Liver (tissue), 9 donors: Measurements from ENCODE around the gene NOSIP. TPM values are rescaled to one million over a fixed set of nuclear protein-coding genes. Genes with fewer than 3 reads are reported as not detected.

ENCODE experiments used
- DNase-seq: peaks from one replicate; pipeline ENCODE4 v3.0.0-alpha.2; 2017; ENCODE audit warnings: low spot score
- H3K27ac ChIP-seq, 2 donors: one replicate each; pipeline ENCODE4 v1.7.0; 2013; ENCODE audit warnings: inconsistent platforms in 2 of 2, low read length in 2 of 2, control low read depth in 1 of 2, low read depth in 1 of 2, mild to moderate bottlenecking in 1 of 2
- H3K27me3 ChIP-seq, 4 donors: one replicate each; pipeline versions ENCODE4 v1.6.1 to v1.7.0; 2013; ENCODE audit warnings: low read length in 3 of 4, inconsistent platforms in 1 of 4, mild to moderate bottlenecking in 1 of 4, moderate library complexity in 1 of 4; ENCODE audit not compliant: control insufficient read depth in 4 of 4, insufficient read depth in 4 of 4
- H3K36me3 ChIP-seq, 4 donors: one replicate each; pipeline versions ENCODE4 v1.6.1 to v1.7.0; 2013; ENCODE audit warnings: low read length in 3 of 4, mild to moderate bottlenecking in 3 of 4, low read depth in 1 of 4, moderate library complexity in 1 of 4; ENCODE audit not compliant: control insufficient read depth in 4 of 4, insufficient read depth in 3 of 4
- H3K4me1 ChIP-seq, 4 donors: one replicate each; pipeline versions ENCODE4 v1.6.1 to v1.7.0; 2013; ENCODE audit warnings: low read length in 3 of 4, mild to moderate bottlenecking in 3 of 4, moderate library complexity in 1 of 4; ENCODE audit not compliant: control insufficient read depth in 4 of 4, insufficient read depth in 4 of 4
- H3K4me3 ChIP-seq, 3 donors: one replicate each; pipeline versions ENCODE4 v1.6.1 to v1.7.0; 2013; ENCODE audit warnings: low read length in 3 of 3, control low read depth in 1 of 3, low read depth in 1 of 3, mild to moderate bottlenecking in 1 of 3
- H3K9ac ChIP-seq, 2 donors: one replicate each; pipeline ENCODE4 v1.7.0; 2013; ENCODE audit warnings: low read length in 2 of 2, mild to moderate bottlenecking in 2 of 2, moderate library complexity in 2 of 2, control low read depth in 1 of 2, low read depth in 1 of 2
- H3K9me3 ChIP-seq, 4 donors: one replicate each; pipeline versions ENCODE4 v1.6.1 to v1.7.0; 2013; ENCODE audit warnings: low read length in 3 of 4; ENCODE audit not compliant: control insufficient read depth in 4 of 4
- EGR1 ChIP-seq, 2 donors: IDR thresholded peaks; 2 replicates each; pipeline ENCODE4 v1.6.1; 2016 to 2018; ENCODE audit warnings: antibody characterized with exemption in 2 of 2, low read depth in 2 of 2
- FOXA1 ChIP-seq: IDR thresholded peaks from 2 replicates; pipeline ENCODE4 v1.6.1; 2016; ENCODE audit warnings: antibody characterized with exemption
- FOXA2 ChIP-seq: IDR thresholded peaks from 2 replicates; pipeline ENCODE4 v1.6.1; 2016; ENCODE audit warnings: antibody characterized with exemption
- GABPA ChIP-seq, 2 donors: IDR thresholded peaks in 1 of 2; conservative IDR thresholded peaks in 1 of 2; 2 replicates each; pipeline ENCODE4 v1.6.1; 2016; ENCODE audit warnings: antibody characterized with exemption in 2 of 2, mild to moderate bottlenecking in 1 of 2, moderate library complexity in 1 of 2
- HNF4A ChIP-seq, 2 donors: conservative IDR thresholded peaks; 2 replicates each; pipeline ENCODE4 v1.6.1; 2016; ENCODE audit warnings: antibody characterized with exemption in 2 of 2, mild to moderate bottlenecking in 2 of 2
- HNF4G ChIP-seq: IDR thresholded peaks from 2 replicates; pipeline ENCODE4 v1.6.1; 2016; ENCODE audit warnings: antibody characterized with exemption
- JUND ChIP-seq, 2 donors: IDR thresholded peaks; 2 replicates each; pipeline ENCODE4 v1.6.1; 2016; ENCODE audit warnings: antibody characterized with exemption in 2 of 2
- NR2F2 ChIP-seq: IDR thresholded peaks from 2 replicates; pipeline ENCODE4 v1.6.1; 2016; ENCODE audit warnings: antibody characterized with exemption
- RAD21 ChIP-seq, 2 donors: IDR thresholded peaks; 2 replicates each; pipeline ENCODE4 v1.6.1; 2016; ENCODE audit warnings: antibody characterized with exemption in 2 of 2, mild to moderate bottlenecking in 2 of 2
- RXRA ChIP-seq, 2 donors: IDR thresholded peaks; 2 replicates each; pipeline ENCODE4 v1.6.1; 2017 to 2018; ENCODE audit warnings: antibody characterized with exemption in 2 of 2, mild to moderate bottlenecking in 1 of 2
- SP1 ChIP-seq: IDR thresholded peaks from 2 replicates; pipeline ENCODE4 v1.6.1; 2018; ENCODE audit warnings: antibody characterized with exemption, mild to moderate bottlenecking
- TAF1 ChIP-seq: conservative IDR thresholded peaks from 2 replicates; pipeline ENCODE4 v1.6.1; 2016; ENCODE audit warnings: antibody characterized with exemption, mild to moderate bottlenecking
- YY1 ChIP-seq: IDR thresholded peaks from 2 replicates; pipeline ENCODE4 v1.6.1; 2016; ENCODE audit warnings: antibody characterized with exemption, mild to moderate bottlenecking
- WGBS: extraction: QIAGEN DNeasy Blood & Tissue Kit; methylation state at CpG from one replicate; pipeline ENCODE4 v1.1.7; 2013; 5-methylcytosine and 5-hydroxymethylcytosine counted together
- polyA plus RNA-seq, 2 donors: library from polyadenylated mRNA; stranded (reverse) in 1 of 2; unstranded in 1 of 2; fragments of 200-250 nt in 1 of 2; fragments of >200 nt in 1 of 2; fragmentation: Nextera tagmentation in 1 of 2; extraction: Ambion mirVana in 1 of 2; gene quantifications; one replicate each; pipeline versions ENCODE4 v1.2.1 to v1.2.3, GENCODE V29; 2013 to 2015
- total RNA-seq, 2 donors: library from RNA; depleted of rRNA; stranded (reverse); fragments of >200 nt; gene quantifications; one replicate each; pipeline ENCODE4 v1.2.3, GENCODE V29; 2014
- TF ChIP-seq, protein P1 (sequence below): IDR thresholded peaks from 2 replicates; pipeline ENCODE4 v1.6.1; 2016; ENCODE audit warnings: antibody characterized with exemption
- TF ChIP-seq, protein P2 (sequence below): fragments of 150-350 bp; IDR thresholded peaks from 2 replicates; pipeline ENCODE4 v1.5.1; 2017; ENCODE audit warnings: improper control_type of control experiment, low read depth, low read length; ENCODE audit not compliant: missing input control
- TF ChIP-seq, protein P3 (sequence below): IDR thresholded peaks from 2 replicates; pipeline ENCODE4 v1.6.1; 2016; ENCODE audit warnings: antibody characterized with exemption
- TF ChIP-seq, protein P4 (sequence below): IDR thresholded peaks from 2 replicates; pipeline ENCODE4 v1.6.1; 2016; ENCODE audit warnings: antibody characterized with exemption
- TF ChIP-seq, protein P5 (sequence below): IDR thresholded peaks from 2 replicates; pipeline ENCODE4 v1.6.1; 2016; ENCODE audit warnings: antibody characterized with exemption, mild to moderate bottlenecking
- donor health status: healthy.
- donor health status: healthy.
- donor health status: healthy.
- donor health status: healthy.
- donor health status: healthy.

NOSIP gene
- total and polyA plus RNA-seq, 4 donors: 19.3 to 45.2 (median 30.5) TPM

DNA sequence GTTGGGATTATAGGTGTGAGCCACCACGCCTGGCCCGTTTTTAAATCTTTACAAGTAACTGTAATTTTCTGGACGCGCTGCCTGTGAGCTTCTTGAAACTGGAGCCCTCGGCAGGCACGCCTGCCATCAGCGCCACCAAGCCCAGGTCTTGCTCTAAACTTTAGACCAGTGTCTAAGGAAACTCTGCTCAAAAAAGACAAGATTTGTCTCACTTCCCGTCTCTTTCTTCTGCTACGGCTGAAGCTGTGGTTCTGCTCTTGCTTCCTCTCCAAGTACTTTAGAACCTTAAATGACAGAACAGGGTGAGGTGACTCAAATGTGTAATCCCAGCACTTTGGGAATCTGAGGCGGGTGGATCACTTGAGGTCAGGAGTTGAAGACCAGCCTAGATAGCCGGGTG is 27.6 kb downstream of the NOSIP start:
- WGBS: 78% methylated on average over 11 of the region's 11 CpGs
- Histone ChIP-seq H3K4me1 (peaks cover 0 to 7% (median 6%) of the 10 kb centered on the region in 4 donors), H3K9ac (no peak overlapping the region), H3K27ac (no peak overlapping the region), H3K9me3 (no peaks in the 10 kb centered on the region), H3K36me3 (peaks cover 4 to 21% (median 9%) of the 10 kb centered on the region in 4 donors), H3K4me3 (no peak overlapping the region), H3K27me3 (no peaks in the 10 kb centered on the region)
- TF ChIP-seq GABPA (IDR thresholded peaks at IDR 0.05 in 1 of 2, conservative IDR thresholded peaks at IDR 0.05 in 1 of 2): no peak
- no peak for TF ChIP-seq RAD21 (IDR thresholded peaks at IDR 0.05)
- TF ChIP-seq HNF4G: no peak
- TF ChIP-seq TAF1: no peak
- TF ChIP-seq FOXA1: no peak
- no peak for TF ChIP-seq RXRA (IDR thresholded peaks at IDR 0.05)
- no peak for TF ChIP-seq EGR1 (IDR thresholded peaks at IDR 0.05; ENCODE audit: low read depth in 2 of 2)
- TF ChIP-seq, protein P1, sequence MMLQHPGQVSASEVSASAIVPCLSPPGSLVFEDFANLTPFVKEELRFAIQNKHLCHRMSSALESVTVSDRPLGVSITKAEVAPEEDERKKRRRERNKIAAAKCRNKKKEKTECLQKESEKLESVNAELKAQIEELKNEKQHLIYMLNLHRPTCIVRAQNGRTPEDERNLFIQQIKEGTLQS: no peak
- TF ChIP-seq HNF4A (conservative IDR thresholded peaks at IDR 0.05): no peak
- TF ChIP-seq, protein P2, sequence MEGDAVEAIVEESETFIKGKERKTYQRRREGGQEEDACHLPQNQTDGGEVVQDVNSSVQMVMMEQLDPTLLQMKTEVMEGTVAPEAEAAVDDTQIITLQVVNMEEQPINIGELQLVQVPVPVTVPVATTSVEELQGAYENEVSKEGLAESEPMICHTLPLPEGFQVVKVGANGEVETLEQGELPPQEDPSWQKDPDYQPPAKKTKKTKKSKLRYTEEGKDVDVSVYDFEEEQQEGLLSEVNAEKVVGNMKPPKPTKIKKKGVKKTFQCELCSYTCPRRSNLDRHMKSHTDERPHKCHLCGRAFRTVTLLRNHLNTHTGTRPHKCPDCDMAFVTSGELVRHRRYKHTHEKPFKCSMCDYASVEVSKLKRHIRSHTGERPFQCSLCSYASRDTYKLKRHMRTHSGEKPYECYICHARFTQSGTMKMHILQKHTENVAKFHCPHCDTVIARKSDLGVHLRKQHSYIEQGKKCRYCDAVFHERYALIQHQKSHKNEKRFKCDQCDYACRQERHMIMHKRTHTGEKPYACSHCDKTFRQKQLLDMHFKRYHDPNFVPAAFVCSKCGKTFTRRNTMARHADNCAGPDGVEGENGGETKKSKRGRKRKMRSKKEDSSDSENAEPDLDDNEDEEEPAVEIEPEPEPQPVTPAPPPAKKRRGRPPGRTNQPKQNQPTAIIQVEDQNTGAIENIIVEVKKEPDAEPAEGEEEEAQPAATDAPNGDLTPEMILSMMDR: no peak
- TF ChIP-seq, protein P3, sequence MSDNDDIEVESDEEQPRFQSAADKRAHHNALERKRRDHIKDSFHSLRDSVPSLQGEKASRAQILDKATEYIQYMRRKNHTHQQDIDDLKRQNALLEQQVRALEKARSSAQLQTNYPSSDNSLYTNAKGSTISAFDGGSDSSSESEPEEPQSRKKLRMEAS: no peak
- no peak for TF ChIP-seq YY1
- TF ChIP-seq JUND (IDR thresholded peaks at IDR 0.05): no peak
- no peak for TF ChIP-seq NR2F2
- TF ChIP-seq FOXA2: no peak
- no peak for DNase-seq

DNA sequence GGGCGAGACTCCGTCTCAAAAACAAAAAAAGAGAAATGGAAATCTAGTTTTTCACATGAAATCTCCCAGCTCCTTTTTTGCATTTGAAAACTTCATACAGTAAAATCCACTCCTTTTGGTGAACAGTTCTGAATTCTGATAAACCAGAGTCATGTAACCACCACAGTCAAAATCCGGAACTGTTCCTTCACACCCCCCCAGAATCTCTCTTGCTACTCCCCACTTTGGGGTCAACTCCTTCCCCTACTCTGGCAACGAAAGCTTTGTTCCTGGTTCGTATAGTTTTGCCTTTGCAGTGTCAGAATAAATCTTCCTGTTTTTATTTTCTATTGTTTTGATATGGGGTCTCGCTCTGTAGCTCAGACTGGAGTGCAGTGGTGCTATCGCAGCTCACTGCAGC is 28.8 kb downstream of the NOSIP start:
- Histone ChIP-seq H3K4me3 (no peak overlapping the region), H3K36me3 (peaks cover 4 to 10% (median 5%) of the 10 kb centered on the region in 4 donors), H3K27me3 (no peaks in the 10 kb centered on the region), H3K9me3 (no peaks in the 10 kb centered on the region), H3K27ac (no peak overlapping the region), H3K9ac (no peak overlapping the region), H3K4me1 (peaks cover 0 to 7% (median 6%) of the 10 kb centered on the region in 4 donors)
- 86% methylated on average over 7 of the region's 7 CpGs for WGBS
- DNase-seq: no peak
- no peak for TF ChIP-seq EGR1 (IDR thresholded peaks at IDR 0.05; ENCODE audit: low read depth in 2 of 2)
- TF ChIP-seq, protein P3: no peak
- TF ChIP-seq SP1: no peak
- TF ChIP-seq RAD21 (IDR thresholded peaks at IDR 0.05): no peak
- no peak for TF ChIP-seq FOXA2
- no peak for TF ChIP-seq YY1
- no peak for TF ChIP-seq NR2F2
- TF ChIP-seq TAF1: no peak
- TF ChIP-seq, protein P1: no peak
- TF ChIP-seq HNF4A (conservative IDR thresholded peaks at IDR 0.05): no peak

DNA sequence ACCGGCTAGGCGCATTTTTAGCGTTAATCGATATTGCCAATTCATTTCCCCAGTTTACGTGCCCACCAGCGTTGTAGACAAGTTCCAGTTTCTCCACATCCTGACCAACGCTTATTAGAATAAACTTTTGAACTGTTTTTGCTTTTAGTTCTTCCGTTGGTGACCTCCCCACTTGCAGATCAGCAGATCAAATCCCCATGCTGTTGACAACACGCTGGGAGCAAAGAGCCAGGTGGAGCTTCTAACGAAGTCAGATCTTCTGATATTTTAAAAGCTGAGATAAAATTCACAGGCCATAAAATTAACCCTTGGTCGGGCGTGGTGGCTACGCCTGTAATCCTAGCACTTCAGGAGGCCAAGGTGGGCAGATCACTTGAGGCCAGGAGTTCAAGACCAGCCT is 31.3 kb downstream of the NOSIP start:
- Histone ChIP-seq H3K27me3 (no peaks in the 10 kb centered on the region), H3K27ac (no peak overlapping the region), H3K36me3 (peaks cover 0 to 2% (median 0%) of the 10 kb centered on the region in 4 donors), H3K4me1 (peaks cover 0 to 7% (median 6%) of the 10 kb centered on the region in 4 donors), H3K4me3 (no peak overlapping the region), H3K9me3 (no peaks in the 10 kb centered on the region), H3K9ac (no peak overlapping the region)
- no peak for DNase-seq
- 80% methylated on average over 13 of the region's 13 CpGs for WGBS
- TF ChIP-seq SP1 (no peak), RAD21 (IDR thresholded peaks at IDR 0.05) (no peak), FOXA1 (no peak), FOXA2 (no peak), NR2F2 (no peak), RXRA (IDR thresholded peaks at IDR 0.05) (no peak), EGR1 (IDR thresholded peaks at IDR 0.05; ENCODE audit: low read depth in 2 of 2) (no peak), TAF1 (no peak), GABPA (IDR thresholded peaks at IDR 0.05 in 1 of 2, conservative IDR thresholded peaks at IDR 0.05 in 1 of 2) (no peak), YY1 (no peak)
- TF ChIP-seq, protein P4, sequence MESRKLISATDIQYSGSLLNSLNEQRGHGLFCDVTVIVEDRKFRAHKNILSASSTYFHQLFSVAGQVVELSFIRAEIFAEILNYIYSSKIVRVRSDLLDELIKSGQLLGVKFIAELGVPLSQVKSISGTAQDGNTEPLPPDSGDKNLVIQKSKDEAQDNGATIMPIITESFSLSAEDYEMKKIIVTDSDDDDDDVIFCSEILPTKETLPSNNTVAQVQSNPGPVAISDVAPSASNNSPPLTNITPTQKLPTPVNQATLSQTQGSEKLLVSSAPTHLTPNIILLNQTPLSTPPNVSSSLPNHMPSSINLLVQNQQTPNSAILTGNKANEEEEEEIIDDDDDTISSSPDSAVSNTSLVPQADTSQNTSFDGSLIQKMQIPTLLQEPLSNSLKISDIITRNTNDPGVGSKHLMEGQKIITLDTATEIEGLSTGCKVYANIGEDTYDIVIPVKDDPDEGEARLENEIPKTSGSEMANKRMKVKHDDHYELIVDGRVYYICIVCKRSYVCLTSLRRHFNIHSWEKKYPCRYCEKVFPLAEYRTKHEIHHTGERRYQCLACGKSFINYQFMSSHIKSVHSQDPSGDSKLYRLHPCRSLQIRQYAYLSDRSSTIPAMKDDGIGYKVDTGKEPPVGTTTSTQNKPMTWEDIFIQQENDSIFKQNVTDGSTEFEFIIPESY: no peak
- TF ChIP-seq, protein P5, sequence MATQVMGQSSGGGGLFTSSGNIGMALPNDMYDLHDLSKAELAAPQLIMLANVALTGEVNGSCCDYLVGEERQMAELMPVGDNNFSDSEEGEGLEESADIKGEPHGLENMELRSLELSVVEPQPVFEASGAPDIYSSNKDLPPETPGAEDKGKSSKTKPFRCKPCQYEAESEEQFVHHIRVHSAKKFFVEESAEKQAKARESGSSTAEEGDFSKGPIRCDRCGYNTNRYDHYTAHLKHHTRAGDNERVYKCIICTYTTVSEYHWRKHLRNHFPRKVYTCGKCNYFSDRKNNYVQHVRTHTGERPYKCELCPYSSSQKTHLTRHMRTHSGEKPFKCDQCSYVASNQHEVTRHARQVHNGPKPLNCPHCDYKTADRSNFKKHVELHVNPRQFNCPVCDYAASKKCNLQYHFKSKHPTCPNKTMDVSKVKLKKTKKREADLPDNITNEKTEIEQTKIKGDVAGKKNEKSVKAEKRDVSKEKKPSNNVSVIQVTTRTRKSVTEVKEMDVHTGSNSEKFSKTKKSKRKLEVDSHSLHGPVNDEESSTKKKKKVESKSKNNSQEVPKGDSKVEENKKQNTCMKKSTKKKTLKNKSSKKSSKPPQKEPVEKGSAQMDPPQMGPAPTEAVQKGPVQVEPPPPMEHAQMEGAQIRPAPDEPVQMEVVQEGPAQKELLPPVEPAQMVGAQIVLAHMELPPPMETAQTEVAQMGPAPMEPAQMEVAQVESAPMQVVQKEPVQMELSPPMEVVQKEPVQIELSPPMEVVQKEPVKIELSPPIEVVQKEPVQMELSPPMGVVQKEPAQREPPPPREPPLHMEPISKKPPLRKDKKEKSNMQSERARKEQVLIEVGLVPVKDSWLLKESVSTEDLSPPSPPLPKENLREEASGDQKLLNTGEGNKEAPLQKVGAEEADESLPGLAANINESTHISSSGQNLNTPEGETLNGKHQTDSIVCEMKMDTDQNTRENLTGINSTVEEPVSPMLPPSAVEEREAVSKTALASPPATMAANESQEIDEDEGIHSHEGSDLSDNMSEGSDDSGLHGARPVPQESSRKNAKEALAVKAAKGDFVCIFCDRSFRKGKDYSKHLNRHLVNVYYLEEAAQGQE: no peak
